ENCODE data around the gene LEP.
"Not testable (repeated sequence)": the region's sequence is repeated elsewhere in the genome, so short reads cannot be mapped to it uniquely, and the experiment has no call there.

LEP gene

DNA sequence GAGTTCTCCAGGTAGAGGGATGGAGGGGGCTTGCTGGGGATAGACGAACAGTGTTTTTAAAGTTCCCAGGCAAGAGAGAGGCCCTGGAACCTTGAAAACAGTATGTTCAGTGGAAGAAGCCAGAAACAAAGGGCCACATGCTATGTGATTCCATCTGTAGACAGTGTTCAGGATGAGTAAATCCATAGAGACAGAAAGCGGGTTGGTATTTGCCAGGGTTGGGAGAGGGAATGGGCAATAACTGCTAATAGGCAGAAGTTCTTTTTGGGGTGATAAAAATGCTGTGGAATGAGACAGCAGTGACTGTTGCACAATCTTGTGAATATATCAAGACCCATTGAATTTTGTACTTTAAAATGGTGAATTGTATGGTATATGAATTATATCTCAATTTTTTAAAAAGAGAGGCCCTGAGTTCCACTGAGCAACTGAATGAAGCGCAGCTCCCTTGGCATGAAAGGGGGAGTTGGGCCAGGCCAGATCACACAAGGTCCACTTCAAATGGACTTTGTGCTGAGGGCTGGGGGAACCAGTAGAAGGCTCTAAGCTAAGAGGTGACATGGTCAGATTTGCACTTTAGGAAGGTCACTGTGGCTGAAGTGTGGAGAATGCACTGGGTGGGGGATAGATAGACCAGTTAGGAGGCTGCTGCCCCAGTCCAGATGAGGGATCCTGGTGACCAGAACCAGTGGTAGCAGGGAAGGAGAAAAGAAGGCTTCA is 34.0 kb downstream of the LEP start:
- Histone ChIP-seq H3K4me3 (ENCODE audit: low read length in 2 of 2) (no peak overlapping the region), H3K9me3 (ENCODE audit: control insufficient read depth in 2 of 2, low read length in 2 of 2) (peaks cover 0 to 3% of the 10 kb centered on the region in 2 donors), H3K4me1 (ENCODE audit: control insufficient read depth, insufficient read depth, low read length) (peaks cover 12% of the 10 kb centered on the region), H3K27ac (ENCODE audit: low read length) (no peak overlapping the region), H3K27me3 (ENCODE audit: control insufficient read depth in 1 of 2, insufficient read depth in 2 of 2, low read length in 2 of 2) (peaks cover 7 to 22% of the 10 kb centered on the region in 2 donors), H3K9ac (ENCODE audit: low read length in 2 of 2) (no peak overlapping the region), H3K36me3 (ENCODE audit: control insufficient read depth in 2 of 2, insufficient read depth in 2 of 2, low read length in 2 of 2) (no peaks in the 10 kb centered on the region)

DNA sequence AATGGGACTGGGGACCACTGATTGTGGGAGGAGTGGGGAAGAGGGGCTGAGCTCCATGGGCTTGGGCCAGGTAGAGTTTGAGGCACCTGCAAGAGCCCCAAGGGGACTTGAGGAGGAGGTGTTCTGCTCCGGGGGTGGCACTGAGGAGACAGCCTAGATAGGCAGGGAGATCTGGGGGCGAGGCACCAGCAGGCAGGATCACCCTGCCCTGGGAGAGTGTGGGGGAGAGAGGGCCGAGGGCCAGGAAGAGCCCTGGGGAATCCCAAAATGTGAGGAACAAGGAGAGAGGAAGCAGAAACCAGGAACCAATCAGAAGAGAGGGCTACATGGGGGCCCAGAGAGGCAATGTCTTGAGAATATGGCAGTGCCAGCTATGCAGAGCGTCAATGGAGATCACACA is 34.6 kb downstream of the LEP start:
- Histone ChIP-seq H3K27ac (ENCODE audit: low read length) (no peak overlapping the region), H3K4me1 (ENCODE audit: control insufficient read depth, insufficient read depth, low read length) (peaks cover 11% of the 10 kb centered on the region), H3K9ac (ENCODE audit: low read length in 2 of 2) (no peak overlapping the region), H3K36me3 (ENCODE audit: control insufficient read depth in 2 of 2, insufficient read depth in 2 of 2, low read length in 2 of 2) (no peaks in the 10 kb centered on the region), H3K27me3 (ENCODE audit: control insufficient read depth in 1 of 2, insufficient read depth in 2 of 2, low read length in 2 of 2) (peaks cover 7 to 20% of the 10 kb centered on the region in 2 donors), H3K9me3 (ENCODE audit: control insufficient read depth in 2 of 2, low read length in 2 of 2) (peaks cover 0 to 6% of the 10 kb centered on the region in 2 donors), H3K4me3 (ENCODE audit: low read length in 2 of 2) (no peak overlapping the region)

DNA sequence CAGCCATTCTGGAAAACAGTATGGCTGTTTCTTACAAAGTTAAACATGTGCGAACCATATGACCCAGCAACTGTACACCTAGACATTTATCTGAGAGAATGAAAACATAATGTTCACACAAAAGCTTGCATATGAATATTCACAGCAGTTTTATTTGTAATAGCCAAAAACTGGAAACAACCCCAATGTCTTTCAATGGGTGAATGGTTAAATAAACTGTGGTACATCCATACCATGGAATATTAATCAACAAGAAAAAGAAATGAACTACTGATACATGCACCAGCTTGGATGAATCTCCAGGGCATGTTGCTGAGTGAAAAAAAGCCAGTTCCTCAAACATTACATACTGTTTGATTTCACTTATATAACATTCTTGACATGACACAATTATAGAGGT is 37.3 kb downstream of the LEP start:
- no peak overlapping the region for H3K9ac ChIP-seq (ENCODE audit: low read length in 2 of 2)
- H3K27me3 ChIP-seq (ENCODE audit: control insufficient read depth in 1 of 2, insufficient read depth in 2 of 2, low read length in 2 of 2), result no peaks in the 10 kb centered on the region
- peaks cover 0 to 6% of the 10 kb centered on the region in 2 donors for H3K9me3 ChIP-seq (ENCODE audit: control insufficient read depth in 2 of 2, low read length in 2 of 2)
- no peak overlapping the region for H3K27ac ChIP-seq (ENCODE audit: low read length)
- H3K4me3 ChIP-seq (ENCODE audit: low read length in 2 of 2), result no peak overlapping the region
- H3K36me3 ChIP-seq (ENCODE audit: control insufficient read depth in 2 of 2, insufficient read depth in 2 of 2, low read length in 2 of 2), result peaks cover 0 to 2% of the 10 kb centered on the region in 2 donors
- no peaks in the 10 kb centered on the region for H3K4me1 ChIP-seq (ENCODE audit: control insufficient read depth, insufficient read depth, low read length)

GRCh38 chr7:128279124-128279713 is 38.1 kb downstream of the LEP start:
- no peaks in the 10 kb centered on the region for H3K27me3 ChIP-seq (ENCODE audit: control insufficient read depth in 1 of 2, insufficient read depth in 2 of 2, low read length in 2 of 2)
- no peaks in the 10 kb centered on the region for H3K4me1 ChIP-seq (ENCODE audit: control insufficient read depth, insufficient read depth, low read length)
- no peak overlapping the region for H3K27ac ChIP-seq (ENCODE audit: low read length)
- peaks cover 0 to 3% of the 10 kb centered on the region in 2 donors for H3K36me3 ChIP-seq (ENCODE audit: control insufficient read depth in 2 of 2, insufficient read depth in 2 of 2, low read length in 2 of 2)
- no peak overlapping the region for H3K9ac ChIP-seq (ENCODE audit: low read length in 2 of 2)
- H3K4me3 ChIP-seq (ENCODE audit: low read length in 2 of 2), result no peak overlapping the region
- H3K9me3 ChIP-seq (ENCODE audit: control insufficient read depth in 2 of 2, low read length in 2 of 2), result peaks cover 0 to 6% of the 10 kb centered on the region in 2 donors

DNA sequence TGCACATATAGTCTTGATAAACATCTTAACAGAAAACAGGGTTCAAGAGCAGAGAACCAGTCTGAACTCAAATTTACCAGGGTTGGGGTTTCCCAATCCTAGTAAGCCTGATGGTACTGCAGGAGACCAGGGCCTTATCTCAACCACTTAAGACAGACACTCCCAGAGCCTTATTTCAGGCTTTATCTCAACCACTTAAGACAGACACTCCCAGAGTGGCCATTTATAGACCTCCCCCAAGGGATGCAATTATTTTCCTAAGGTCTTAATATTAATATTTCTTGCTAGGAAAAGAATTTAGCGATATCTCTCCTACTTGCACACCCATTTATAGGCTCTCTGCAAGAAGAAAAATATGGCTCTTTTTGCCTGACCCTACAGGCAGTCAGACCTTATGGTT is 39.4 kb downstream of the LEP start:
- H3K36me3 ChIP-seq (ENCODE audit: control insufficient read depth in 2 of 2, insufficient read depth in 2 of 2, low read length in 2 of 2); H3K9ac ChIP-seq (ENCODE audit: low read length in 2 of 2); H3K9me3 ChIP-seq (ENCODE audit: control insufficient read depth in 2 of 2, low read length in 2 of 2); H3K4me1 ChIP-seq (ENCODE audit: control insufficient read depth, insufficient read depth, low read length); H3K27me3 ChIP-seq (ENCODE audit: control insufficient read depth in 1 of 2, insufficient read depth in 2 of 2, low read length in 2 of 2); H3K27ac ChIP-seq (ENCODE audit: low read length); H3K4me3 ChIP-seq (ENCODE audit: low read length in 2 of 2): not testable (repeated sequence)

GRCh38 chr7:128281605-128282380 is 40.7 kb downstream of the LEP start:
- peaks cover 0 to 6% of the 10 kb centered on the region in 2 donors for H3K9me3 ChIP-seq (ENCODE audit: control insufficient read depth in 2 of 2, low read length in 2 of 2)
- H3K4me1 ChIP-seq (ENCODE audit: control insufficient read depth, insufficient read depth, low read length), result no peaks in the 10 kb centered on the region
- H3K4me3 ChIP-seq (ENCODE audit: low read length in 2 of 2), result no peak overlapping the region
- peaks cover 0 to 3% of the 10 kb centered on the region in 2 donors for H3K36me3 ChIP-seq (ENCODE audit: control insufficient read depth in 2 of 2, insufficient read depth in 2 of 2, low read length in 2 of 2)
- H3K27me3 ChIP-seq (ENCODE audit: control insufficient read depth in 1 of 2, insufficient read depth in 2 of 2, low read length in 2 of 2), result no peaks in the 10 kb centered on the region
- no peak overlapping the region for H3K27ac ChIP-seq (ENCODE audit: low read length)
- no peak overlapping the region for H3K9ac ChIP-seq (ENCODE audit: low read length in 2 of 2)

GRCh38 chr7:128284102-128284501 is 43.0 kb downstream of the LEP start:
- no peak overlapping the region for H3K27ac ChIP-seq (ENCODE audit: low read length)
- no peaks in the 10 kb centered on the region for H3K27me3 ChIP-seq (ENCODE audit: control insufficient read depth in 1 of 2, insufficient read depth in 2 of 2, low read length in 2 of 2)
- no peak overlapping the region for H3K9ac ChIP-seq (ENCODE audit: low read length in 2 of 2)
- H3K4me1 ChIP-seq (ENCODE audit: control insufficient read depth, insufficient read depth, low read length), result no peaks in the 10 kb centered on the region
- no peak overlapping the region for H3K4me3 ChIP-seq (ENCODE audit: low read length in 2 of 2)
- H3K36me3 ChIP-seq (ENCODE audit: control insufficient read depth in 2 of 2, insufficient read depth in 2 of 2, low read length in 2 of 2), result peaks cover 0 to 3% of the 10 kb centered on the region in 2 donors
- H3K9me3 ChIP-seq (ENCODE audit: control insufficient read depth in 2 of 2, low read length in 2 of 2), result peaks cover 0 to 3% of the 10 kb centered on the region in 2 donors

DNA sequence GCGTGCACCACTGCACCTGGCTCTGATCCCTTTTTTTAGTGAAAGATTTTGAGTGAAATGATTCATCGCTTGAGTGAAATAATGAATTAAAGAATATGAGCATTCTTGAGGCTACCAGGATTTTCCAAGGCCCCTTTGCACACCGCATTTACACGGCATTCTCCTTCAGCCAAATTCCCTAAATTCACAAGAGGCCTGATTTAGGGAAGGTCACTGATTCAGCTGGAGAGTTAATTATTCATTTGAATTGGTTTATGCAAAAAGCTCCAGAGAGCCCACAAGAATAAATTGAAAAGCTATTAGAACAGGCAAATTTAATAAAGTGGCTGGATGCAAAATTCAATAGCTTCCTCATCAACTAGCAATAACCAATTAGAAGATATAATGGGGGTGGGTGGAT is 46.5 kb downstream of the LEP start:
- Histone ChIP-seq H3K27me3 (ENCODE audit: control insufficient read depth in 1 of 2, insufficient read depth in 2 of 2, low read length in 2 of 2) (no peaks in the 10 kb centered on the region), H3K4me1 (ENCODE audit: control insufficient read depth, insufficient read depth, low read length) (no peaks in the 10 kb centered on the region), H3K36me3 (ENCODE audit: control insufficient read depth in 2 of 2, insufficient read depth in 2 of 2, low read length in 2 of 2) (peaks cover 0 to 3% of the 10 kb centered on the region in 2 donors), H3K9ac (ENCODE audit: low read length in 2 of 2) (no peak overlapping the region), H3K9me3 (ENCODE audit: control insufficient read depth in 2 of 2, low read length in 2 of 2) (no peaks in the 10 kb centered on the region), H3K27ac (ENCODE audit: low read length) (no peak overlapping the region), H3K4me3 (ENCODE audit: low read length in 2 of 2) (no peak overlapping the region)

- not testable (repeated sequence) for H3K9ac ChIP-seq (ENCODE audit: low read length in 2 of 2); H3K4me1 ChIP-seq (ENCODE audit: control insufficient read depth, insufficient read depth, low read length); H3K4me3 ChIP-seq (ENCODE audit: low read length in 2 of 2); H3K36me3 ChIP-seq (ENCODE audit: control insufficient read depth in 2 of 2, insufficient read depth in 2 of 2, low read length in 2 of 2); H3K27me3 ChIP-seq (ENCODE audit: control insufficient read depth in 1 of 2, insufficient read depth in 2 of 2, low read length in 2 of 2); H3K9me3 ChIP-seq (ENCODE audit: control insufficient read depth in 2 of 2, low read length in 2 of 2); H3K27ac ChIP-seq (ENCODE audit: low read length)
Observed at GRCh38 chr7:128298004-128298403, 56.9 kb downstream of the LEP start.

DNA sequence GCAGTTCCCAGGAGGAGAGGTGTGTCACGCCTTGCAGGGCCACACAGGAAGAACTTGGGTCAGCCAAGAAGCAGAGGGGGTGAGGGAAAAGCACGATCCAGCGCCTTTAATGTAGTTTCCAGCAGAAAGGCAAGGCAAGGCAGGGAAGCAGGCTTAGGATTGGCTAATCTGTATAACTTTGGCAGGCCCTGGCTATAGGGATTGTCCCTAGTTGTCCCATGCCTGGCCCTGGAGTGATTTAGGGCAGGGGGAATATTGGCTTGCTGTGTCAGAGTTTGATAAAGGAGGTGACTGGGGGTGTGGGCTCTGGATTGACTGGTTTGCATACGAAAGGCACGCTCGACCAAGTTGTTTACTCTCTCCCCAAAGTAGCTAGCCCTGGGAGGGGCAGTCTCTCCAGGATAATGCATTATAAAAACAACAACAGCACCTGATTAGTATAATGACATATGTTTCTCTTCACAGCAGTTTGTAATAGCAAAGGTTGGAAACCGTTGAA is 58.1 kb downstream of the LEP start:
- no peaks in the 10 kb centered on the region for H3K9me3 ChIP-seq (ENCODE audit: control insufficient read depth in 2 of 2, low read length in 2 of 2)
- H3K4me1 ChIP-seq (ENCODE audit: control insufficient read depth, insufficient read depth, low read length), result no peaks in the 10 kb centered on the region
- H3K36me3 ChIP-seq (ENCODE audit: control insufficient read depth in 2 of 2, insufficient read depth in 2 of 2, low read length in 2 of 2), result peaks cover 5 to 7% of the 10 kb centered on the region in 2 donors
- no peak overlapping the region for H3K27ac ChIP-seq (ENCODE audit: low read length)
- no peaks in the 10 kb centered on the region for H3K27me3 ChIP-seq (ENCODE audit: control insufficient read depth in 1 of 2, insufficient read depth in 2 of 2, low read length in 2 of 2)
- no peak overlapping the region for H3K4me3 ChIP-seq (ENCODE audit: low read length in 2 of 2)
- H3K9ac ChIP-seq (ENCODE audit: low read length in 2 of 2), result no peak overlapping the region
